Vagina (tissue), 2 donors: Measurements from ENCODE around the gene SCN8A.

Experiments
- CTCF ChIP-seq, 3 experiments: fragments of 450-650 bp in 2 of 3; fragments of 200-600 bp in 1 of 3; sonication (generic) in 1 of 3; IDR thresholded peaks; one replicate each; pipeline ENCODE4 v1.5.1; 2017 to 2019; ENCODE audit warnings: antibody characterized with exemption in 3 of 3, mild to moderate bottlenecking in 2 of 3, moderate library complexity in 2 of 3
- POLR2AphosphoS5 ChIP-seq, 2 donors: sonication (generic); formaldehyde crosslinking; IDR thresholded peaks; one replicate each; pipeline ENCODE4 v1.9.0; 2017; ENCODE audit warnings: antibody characterized with exemption in 2 of 2, mild to moderate bottlenecking in 2 of 2, low read depth in 1 of 2; ENCODE audit not compliant: insufficient read depth in 1 of 2

GRCh38 chr12:51840966-51841365 is 249.9 kb downstream of the SCN8A start:
- TF ChIP-seq CTCF (IDR thresholded peaks at IDR 0.05) (no peak), POLR2AphosphoS5 (IDR thresholded peaks at IDR 0.05; ENCODE audit: insufficient read depth in 1 of 2, low read depth in 1 of 2) (no peak)
